HCT116 (cell line): ENCODE measurements around the gene CAST. TPM values are rescaled to one million over a fixed set of nuclear protein-coding genes. Genes with fewer than 3 reads are reported as not detected.

ENCODE experiments used
- ATAC-seq: fragments of 200-7000 bp; cut with Tn5 transposase; 2 replicates; pipeline ENCODE4 v1.9.1; 2020; ENCODE audit warnings: mild to moderate bottlenecking, moderate library complexity
- BruUV-seq: library from RNA; stranded (reverse); fragments of 400-500 nt; replicated peaks from 2 replicates; lab custom pipeline; 2021; lab: Mats Ljungman, UMichigan
- CTCF ChIA-PET: fragments of 300-600 bp; sonication (Branson Sonifier 250); formaldehyde crosslinking; loops from one replicate; lab custom pipeline; 2021; ENCODE audit warnings: antibody characterized with exemption; lab: Charles Lee
- POLR2A ChIA-PET: fragments of 300-600, 350-600 bp; sonication (Branson Sonifier 250); formaldehyde crosslinking; loops from one replicate; lab custom pipeline; 2021; ENCODE audit warnings: antibody characterized with exemption; lab: Charles Lee
- RAD21 ChIA-PET, 2 experiments: fragments of 300-600 bp; sonication (Branson Sonifier 250); formaldehyde crosslinking; loops; one replicate each; lab custom pipeline; 2023; ENCODE audit warnings: low total read pairs in 2 of 2; ENCODE audit not compliant: uncharacterized antibody in 2 of 2, unreplicated experiment in 2 of 2, low non-redundant PET in 1 of 2; lab: Charles Lee
- DNase-seq: peaks from one replicate; pipeline ENCODE4 v3.0.0-alpha.2; 2010; ENCODE audit warnings: low read depth, low spot score
- H2AFZ ChIP-seq: fragments of 200-600 bp; shearing (Covaris generic), sonication (generic); 2 replicates; pipeline ENCODE4 v1.6.1; 2017; ENCODE audit warnings: low read depth, mixed run types, mixed read lengths, antibody characterized with exemption, low read length; ENCODE audit not compliant: poor library complexity, severe bottlenecking
- H3K27ac ChIP-seq: 2 replicates; pipeline ENCODE4 v1.5.1; 2012; ENCODE audit warnings: low read depth, low read length
- H3K27me3 ChIP-seq: fragments of 200-600 bp; sonication (generic); 2 replicates; pipeline ENCODE4 v1.6.1; 2016; ENCODE audit warnings: mixed run types, low read length, mixed read lengths; ENCODE audit not compliant: insufficient read depth
- H3K36me3 ChIP-seq, 2 experiments: fragments of 200-500 bp in 1 of 2; fragments of 200-600 bp in 1 of 2; sonication (Bioruptor generic) in 1 of 2; sonication (generic) in 1 of 2; 2 replicates each; pipeline versions ENCODE4 v1.5.1 to v1.6.1; 2014 to 2016; ENCODE audit warnings: low read length in 2 of 2, inconsistent platforms in 1 of 2, mixed read lengths in 1 of 2, mixed run types in 1 of 2; ENCODE audit not compliant: insufficient read depth in 2 of 2, control insufficient read depth in 1 of 2
- H3K4me1 ChIP-seq, 2 experiments: fragments of 200-600 bp in 1 of 2; sonication (generic) in 1 of 2; 2 replicates each; pipeline versions ENCODE4 v1.5.1 to v1.6.1; 2012 to 2017; ENCODE audit warnings: low read length in 2 of 2, inconsistent platforms in 1 of 2, mild to moderate bottlenecking in 1 of 2, mixed read lengths in 1 of 2, mixed run types in 1 of 2, moderate library complexity in 1 of 2; ENCODE audit not compliant: insufficient read depth in 2 of 2, control insufficient read depth in 1 of 2
- H3K4me2 ChIP-seq: fragments of 200-600 bp; sonication (generic); 2 replicates; pipeline ENCODE4 v1.6.1; 2017; ENCODE audit warnings: mixed run types, low read length, mixed read lengths
- H3K4me3 ChIP-seq, 2 experiments: fragments of 200-600 bp in 1 of 2; sonication (generic) in 1 of 2; replicated peaks in 1 of 2; 2 replicates each; pipeline ENCODE4 v1.5.1; 2011 to 2016; ENCODE audit warnings: low read length in 2 of 2, control low read depth in 1 of 2, low read depth in 1 of 2, mild to moderate bottlenecking in 1 of 2, mixed read lengths in 1 of 2, mixed run types in 1 of 2
- H3K79me2 ChIP-seq: fragments of 200-600 bp; sonication (generic); 2 replicates; pipeline ENCODE4 v1.6.1; 2017; ENCODE audit warnings: mild to moderate bottlenecking, mixed run types, low read length, moderate library complexity, mixed read lengths; ENCODE audit not compliant: insufficient read depth
- H3K9ac ChIP-seq: fragments of 200-600 bp; sonication (generic); 2 replicates; pipeline ENCODE4 v1.6.1; 2016; ENCODE audit warnings: low read length, mixed read lengths
- H3K9me2 ChIP-seq: fragments of 200-600 bp; sonication (generic), shearing (Covaris generic); 2 replicates; pipeline ENCODE4 v1.6.1; 2017; ENCODE audit warnings: mixed run types, mild to moderate bottlenecking, moderate library complexity; ENCODE audit not compliant: insufficient read depth
- H3K9me3 ChIP-seq, 2 experiments: fragments of 200-500 bp in 1 of 2; fragments of 200-600 bp in 1 of 2; sonication (Bioruptor generic) in 1 of 2; sonication (generic) in 1 of 2; 2 replicates each; pipeline ENCODE4 v1.6.1; 2014 to 2017; ENCODE audit warnings: low read length in 2 of 2, mixed read lengths in 2 of 2, inconsistent platforms in 1 of 2, low read depth in 1 of 2, mild to moderate bottlenecking in 1 of 2, mixed run types in 1 of 2, moderate library complexity in 1 of 2; ENCODE audit not compliant: control insufficient read depth in 1 of 2, insufficient read depth in 1 of 2
- H4K20me1 ChIP-seq: fragments of 200-600 bp; sonication (generic), shearing (Covaris generic); 2 replicates; pipeline ENCODE4 v1.6.1; 2017; ENCODE audit warnings: mixed run types, mild to moderate bottlenecking, moderate library complexity; ENCODE audit not compliant: insufficient read depth
- EGR1 ChIP-seq: IDR thresholded peaks from 2 replicates; pipeline ENCODE4 v1.6.1; 2012; ENCODE audit warnings: low read depth
- EZH2 ChIP-seq: fragments of 200-600 bp; sonication (generic); IDR thresholded peaks from 2 replicates; pipeline ENCODE4 v1.6.1; 2017; ENCODE audit warnings: antibody characterized with exemption, mixed run types
- EZH2phosphoT487 ChIP-seq: fragments of 200-600 bp; IDR thresholded peaks from 2 replicates; pipeline ENCODE4 v1.6.1; 2018; ENCODE audit warnings: antibody characterized with exemption, borderline replicate concordance
- FOSL1 ChIP-seq: IDR thresholded peaks from 2 replicates; pipeline ENCODE4 v1.6.1; 2012; ENCODE audit warnings: low read depth
- JUND ChIP-seq: IDR thresholded peaks from 2 replicates; pipeline ENCODE4 v1.6.1; 2012
- POLR2AphosphoS5 ChIP-seq: IDR thresholded peaks from 2 replicates; pipeline ENCODE4 v1.6.1; 2011; ENCODE audit warnings: mild to moderate bottlenecking, low read depth, low read length, moderate library complexity
- REST ChIP-seq: IDR thresholded peaks from 2 replicates; pipeline ENCODE4 v1.6.1; 2012; ENCODE audit warnings: low read depth
- SP1 ChIP-seq: IDR thresholded peaks from 2 replicates; pipeline ENCODE4 v1.6.1; 2012; ENCODE audit warnings: low read depth
- YY1 ChIP-seq: IDR thresholded peaks from 2 replicates; pipeline ENCODE4 v1.6.1; 2011; ENCODE audit warnings: low read length, low read depth, moderate library complexity, mild to moderate bottlenecking; ENCODE audit not compliant: insufficient replicate concordance; ENCODE audit errors: extremely low read depth
- intact Hi-C: fragments of 100-400 bp; cut with micrococcal nuclease; formaldehyde crosslinking; loops from 2 replicates; pipeline ENCODE4 v1.10.0; 2022
- total RNA-seq: library from RNA; stranded (reverse); gene quantifications from one replicate; pipeline ENCODE4 v1.2.1, GENCODE V29; 2021; ENCODE audit not compliant: unreplicated experiment

Gene CAST
- total RNA-seq, 1 experiment from 2014 or later = 142 TPM

- Histone ChIP-seq H3K79me2 (no peaks in the 10 kb centered on the region), H3K36me3 (no peaks in the 10 kb centered on the region), H3K27ac (no peak overlapping the region), H3K4me1 (no peaks in the 10 kb centered on the region), H2AFZ (no peak overlapping the region), H3K9me3 (no peaks in the 10 kb centered on the region), H3K27me3 (no peaks in the 10 kb centered on the region), H4K20me1 (no peaks in the 10 kb centered on the region), H3K9ac (no peak overlapping the region), H3K4me3 (no peak overlapping the region), H3K4me2 (no peak overlapping the region), H3K9me2 (no peaks in the 10 kb centered on the region)
- ChIA-PET CTCF (no interaction called here), POLR2A (no interaction called here), RAD21 (no interaction called here)
- DNase-seq (no peak), ATAC-seq (no peak)
- no peak for TF ChIP-seq FOSL1
- no peak for TF ChIP-seq SP1
- no peak for TF ChIP-seq JUND
- no peak for TF ChIP-seq EGR1
- no peak for TF ChIP-seq REST
- no peak for TF ChIP-seq YY1
- no peak for TF ChIP-seq EZH2
- no peak for TF ChIP-seq POLR2AphosphoS5
- no peak for TF ChIP-seq EZH2phosphoT487
- intact Hi-C loops = no loop called here
- BruUV-seq = no TSS peak
Observed at GRCh38 chr5:96677496-96677895, 15.3 kb downstream of the CAST start.
